Measurements from ENCODE around the gene MTCH1.
"Not testable (repeated sequence)": the region's sequence is repeated elsewhere in the genome, so short reads cannot be mapped to it uniquely, and the experiment has no call there.

Gene MTCH1

GRCh38 chr6:36998723-36999038, 12.7 kb upstream of the MTCH1 start:
- TF ChIP-seq, protein P1, sequence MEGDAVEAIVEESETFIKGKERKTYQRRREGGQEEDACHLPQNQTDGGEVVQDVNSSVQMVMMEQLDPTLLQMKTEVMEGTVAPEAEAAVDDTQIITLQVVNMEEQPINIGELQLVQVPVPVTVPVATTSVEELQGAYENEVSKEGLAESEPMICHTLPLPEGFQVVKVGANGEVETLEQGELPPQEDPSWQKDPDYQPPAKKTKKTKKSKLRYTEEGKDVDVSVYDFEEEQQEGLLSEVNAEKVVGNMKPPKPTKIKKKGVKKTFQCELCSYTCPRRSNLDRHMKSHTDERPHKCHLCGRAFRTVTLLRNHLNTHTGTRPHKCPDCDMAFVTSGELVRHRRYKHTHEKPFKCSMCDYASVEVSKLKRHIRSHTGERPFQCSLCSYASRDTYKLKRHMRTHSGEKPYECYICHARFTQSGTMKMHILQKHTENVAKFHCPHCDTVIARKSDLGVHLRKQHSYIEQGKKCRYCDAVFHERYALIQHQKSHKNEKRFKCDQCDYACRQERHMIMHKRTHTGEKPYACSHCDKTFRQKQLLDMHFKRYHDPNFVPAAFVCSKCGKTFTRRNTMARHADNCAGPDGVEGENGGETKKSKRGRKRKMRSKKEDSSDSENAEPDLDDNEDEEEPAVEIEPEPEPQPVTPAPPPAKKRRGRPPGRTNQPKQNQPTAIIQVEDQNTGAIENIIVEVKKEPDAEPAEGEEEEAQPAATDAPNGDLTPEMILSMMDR (IDR thresholded peaks at IDR 0.05; ENCODE audit: low read depth, low read length), result no peak
- H3K4me3 ChIP-seq (ENCODE audit: low read depth, low read length), result no peak overlapping the region

GRCh38 chr6:36997811-36998722, 12.1 kb upstream of the MTCH1 start:
- no peak overlapping the region for H3K4me3 ChIP-seq (ENCODE audit: low read depth, low read length)
- TF ChIP-seq, protein P1 (IDR thresholded peaks at IDR 0.05; ENCODE audit: low read depth, low read length), result no peak

- H3K4me3 ChIP-seq (ENCODE audit: low read depth, low read length), result not testable (repeated sequence)
Measured at GRCh38 chr6:36990401-36990800, 4.4 kb upstream of the MTCH1 start.

DNA sequence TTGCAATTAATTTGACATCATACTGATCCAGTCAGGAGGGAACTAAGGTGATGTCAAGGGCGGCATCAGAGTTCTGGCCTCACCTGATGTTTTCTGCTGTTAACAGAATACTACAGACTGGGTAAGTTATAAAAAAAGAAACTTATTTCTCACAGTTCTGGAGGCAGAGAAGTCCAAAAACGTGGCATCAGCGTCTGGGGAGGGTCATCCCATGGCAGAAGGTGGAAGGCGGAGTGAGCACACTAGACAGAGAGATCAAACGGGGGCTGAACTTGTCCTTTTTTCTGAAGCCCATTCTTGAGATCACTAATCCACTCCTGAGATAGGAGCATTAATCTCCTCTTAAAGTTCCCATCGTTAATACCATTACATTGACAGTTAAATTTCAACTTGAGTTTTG, 3.3 kb upstream of the MTCH1 start:
- TF ChIP-seq, protein P1 (IDR thresholded peaks at IDR 0.05; ENCODE audit: low read depth, low read length), result no peak
- H3K4me3 ChIP-seq (ENCODE audit: low read depth, low read length), result no peak overlapping the region

DNA sequence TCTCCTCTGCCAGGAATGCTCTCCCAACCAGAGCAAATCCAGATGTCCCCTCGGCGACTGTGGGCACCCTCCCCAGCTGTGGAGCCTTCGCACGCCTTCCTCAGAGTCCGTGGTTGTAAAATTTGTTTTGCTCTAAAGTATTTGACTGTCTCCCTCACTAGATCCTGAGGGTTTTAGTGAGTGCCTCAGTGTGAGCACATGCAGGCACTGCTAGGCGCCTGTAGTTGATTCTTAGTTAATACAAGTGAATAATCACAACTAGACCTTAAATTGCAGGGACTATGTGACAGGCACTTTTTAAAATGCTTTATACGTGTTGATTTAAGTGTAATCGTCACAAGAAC, 680 bp upstream of the MTCH1 start:
- H3K4me3 ChIP-seq (ENCODE audit: low read depth, low read length), result peak overlapping the region; percentile 79
- TF ChIP-seq, protein P1 (IDR thresholded peaks at IDR 0.05; ENCODE audit: low read depth, low read length), result no peak

DNA sequence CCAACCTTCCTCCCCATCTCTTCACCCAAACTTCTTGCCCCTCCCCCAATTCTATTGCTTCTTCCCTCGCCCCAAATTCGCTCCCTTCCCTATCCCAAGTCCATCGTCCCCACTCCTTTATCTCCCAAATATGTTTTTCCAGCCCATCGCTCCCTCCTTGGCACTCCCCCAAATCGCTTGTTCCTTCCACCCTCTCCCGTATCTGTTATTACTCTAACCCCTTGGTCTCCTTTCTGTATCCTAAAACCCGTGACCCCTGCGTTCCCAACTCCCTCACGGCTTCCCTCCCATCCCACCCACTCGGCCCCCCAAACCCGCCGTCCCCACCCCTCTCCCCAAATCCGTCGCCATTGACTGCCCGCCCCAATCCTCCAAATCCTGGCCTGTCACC, 584 bp downstream of the MTCH1 start:
- peak overlapping the region; percentile 79 for H3K4me3 ChIP-seq (ENCODE audit: low read depth, low read length)
- TF ChIP-seq, protein P1 (IDR thresholded peaks at IDR 0.05; ENCODE audit: low read depth, low read length), result no peak

GRCh38 chr6:36984581-36985416, 1.2 kb downstream of the MTCH1 start:
- H3K4me3 ChIP-seq (ENCODE audit: low read depth, low read length), result peak overlapping the region; percentile 79
- TF ChIP-seq, protein P1 (IDR thresholded peaks at IDR 0.05; ENCODE audit: low read depth, low read length), result no peak

Measured in WI38 (cell line).